HG03378 (cell line): ENCODE data around the gene DDX41.
A peak's percentile ranks its signal among the peaks of the same experiment; 100 is the strongest.

Source experiments
- ATAC-seq: cut with Tn5 transposase; IDR thresholded peaks from one replicate; pipeline ENCODE4 v1.9.1; 2021; ENCODE audit warnings: mild to moderate bottlenecking, moderate library complexity; ENCODE audit not compliant: unreplicated experiment

Gene DDX41

DNA sequence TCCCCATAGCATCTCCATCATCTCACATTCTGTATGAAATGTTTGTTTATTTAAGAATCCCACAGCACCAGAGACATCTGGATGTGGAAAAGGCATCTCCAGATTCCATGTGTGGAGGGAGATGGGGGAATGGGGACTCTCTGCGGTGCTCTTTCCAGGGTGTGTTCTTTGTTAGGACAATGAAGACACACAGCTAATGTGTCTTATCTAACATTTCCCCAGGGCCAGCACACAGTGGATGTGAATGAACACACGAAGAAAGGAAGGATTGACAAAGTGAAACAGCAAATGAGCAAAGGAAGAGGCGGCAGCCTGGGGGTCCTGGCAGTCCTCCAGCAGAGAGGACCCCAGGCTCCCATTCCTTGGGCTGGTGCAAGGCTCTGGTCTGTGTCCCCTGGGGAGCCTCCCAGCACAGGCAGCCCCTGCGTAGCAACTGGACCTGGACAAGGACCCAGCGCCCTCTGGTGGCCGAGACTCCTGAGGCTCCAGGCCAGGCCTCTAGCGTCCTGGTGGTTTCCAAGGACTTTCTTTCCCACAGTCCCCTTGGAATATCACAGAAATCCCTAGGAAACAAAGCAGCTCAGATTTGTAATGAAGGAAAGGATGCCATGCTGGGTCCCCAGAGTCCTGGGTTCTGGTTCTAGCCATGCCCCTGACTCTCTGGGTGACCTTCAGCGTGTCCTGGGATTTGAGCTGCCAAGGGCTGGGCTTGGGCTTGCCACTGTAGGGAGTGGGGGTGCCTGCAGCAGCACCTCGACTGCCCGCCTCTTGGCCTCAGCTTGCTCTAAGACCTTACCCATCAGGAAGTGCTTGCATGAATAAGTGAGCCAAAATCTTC lies 15.9 kb downstream of the DDX41 start:
- ATAC-seq = no peak

- ATAC-seq = no peak
These were observed 16.9 kb downstream of the DDX41 start for GRCh38 chr5:177499842-177500241.

GRCh38 chr5:177498013-177498787 lies 18.6 kb downstream of the DDX41 start:
- ATAC-seq = no peak

DNA sequence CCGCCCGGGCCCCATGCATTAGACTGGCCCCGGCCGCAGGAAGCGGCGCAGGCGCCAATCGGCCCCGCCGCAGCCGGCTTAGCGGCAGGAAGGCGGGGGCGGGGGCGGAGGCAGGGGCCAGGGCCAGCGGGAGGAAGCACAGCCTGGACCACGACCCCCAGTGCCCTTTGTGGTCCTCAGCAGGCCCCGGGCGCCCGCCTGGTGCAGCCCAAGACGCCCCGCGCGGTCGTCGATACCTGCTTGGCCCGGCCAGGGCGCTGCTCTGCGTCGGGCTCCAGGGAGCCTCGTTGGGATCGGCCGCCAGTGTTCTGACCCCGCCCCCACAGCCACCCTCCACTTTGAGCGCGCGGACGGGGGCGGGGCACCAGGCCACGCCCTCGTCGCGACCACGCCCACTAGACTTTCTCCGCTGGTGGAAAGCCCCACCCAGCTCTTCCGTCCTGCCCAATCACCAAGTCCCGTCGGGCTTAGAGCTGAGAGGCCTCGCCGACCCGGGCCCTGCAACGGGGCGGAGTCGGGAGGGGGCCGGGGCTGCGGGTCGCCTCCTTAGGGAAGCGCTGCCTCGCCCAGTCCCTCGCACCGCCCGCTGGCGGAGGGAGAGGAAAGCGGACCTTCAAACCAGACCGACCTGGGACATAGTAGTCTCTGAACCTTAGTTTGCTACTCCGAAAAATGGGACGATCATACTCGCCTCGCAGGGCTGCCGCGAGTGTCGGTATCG lies 19.3 kb downstream of the DDX41 start, which contains the start of gene PDLIM7:
TSS of gene PDLIM7 (minus strand) at position 313 of the 721 bp plus-strand sequence. CDS start 1,092 bp downstream, outside the sequence.
- peak; percentile 63 for ATAC-seq

DNA sequence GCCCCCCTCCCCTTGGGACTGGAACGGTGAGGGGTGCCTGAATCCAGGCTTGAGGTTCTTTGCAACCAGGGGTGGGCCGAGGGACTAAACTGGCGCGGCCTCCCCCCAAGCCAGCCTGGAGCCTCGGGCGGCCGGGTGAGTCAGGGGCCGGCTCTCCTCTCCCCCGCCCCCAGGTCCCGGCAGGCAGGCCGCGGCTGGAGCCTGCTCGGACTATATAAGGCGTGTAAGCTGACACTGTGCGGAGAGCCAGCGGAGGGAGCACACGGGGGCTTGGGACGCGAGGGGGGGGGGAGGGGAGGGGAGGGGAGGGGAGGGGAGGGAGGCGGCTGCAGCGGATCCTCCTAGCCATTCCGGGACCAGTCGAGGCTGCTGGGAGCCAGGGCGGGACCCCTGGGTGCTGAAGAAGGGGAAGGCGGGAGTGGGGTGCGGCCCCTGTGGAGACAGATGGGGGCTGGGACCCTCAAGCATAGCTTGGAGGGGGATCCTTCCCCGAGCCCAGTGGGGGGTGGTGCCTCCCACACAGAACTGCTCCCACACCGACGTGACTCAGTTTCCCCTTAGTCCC lies 20.0 kb downstream of the DDX41 start:
- ATAC-seq = no peak

GRCh38 chr5:177496070-177496726 lies 20.6 kb downstream of the DDX41 start:
- ATAC-seq = no peak

DNA sequence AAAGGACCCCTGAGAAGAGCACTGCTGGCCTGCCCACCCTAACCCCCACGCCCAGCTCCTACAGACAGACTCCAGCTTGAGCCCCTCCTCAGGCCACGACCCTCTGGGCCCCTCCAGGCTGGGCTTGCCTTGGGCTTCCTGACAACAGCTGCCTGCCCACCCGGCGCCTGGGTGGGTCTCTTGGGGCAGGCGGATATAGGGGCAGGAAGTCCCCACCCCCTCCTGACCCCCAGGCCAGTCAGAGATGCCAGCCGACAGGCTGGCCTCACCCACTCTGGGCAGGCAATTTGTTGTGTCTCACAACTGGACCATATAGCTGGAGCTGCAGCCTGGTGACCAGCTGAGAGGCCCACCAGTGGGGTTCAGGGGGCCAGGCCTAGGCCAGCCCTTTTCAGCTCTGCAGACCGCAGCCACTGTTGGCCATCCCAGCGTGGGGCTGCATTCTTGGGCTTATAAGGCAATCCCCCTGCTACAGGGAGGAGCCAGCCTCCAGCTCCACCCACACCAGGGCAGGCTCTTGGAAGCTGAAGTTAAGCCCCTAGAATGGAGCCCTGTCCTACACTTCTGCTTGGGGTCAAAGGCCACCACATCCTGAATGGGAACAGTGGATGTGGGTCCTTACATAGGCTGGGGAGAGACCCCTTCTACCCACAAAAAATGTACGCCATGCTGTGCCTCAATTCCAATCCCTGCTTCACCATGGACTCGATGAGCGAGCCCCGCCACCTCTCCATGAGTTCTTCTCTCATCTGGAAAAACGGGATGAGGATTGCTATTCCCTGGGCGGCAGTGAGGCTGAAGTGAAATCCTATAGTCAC lies 21.3 kb downstream of the DDX41 start:
- ATAC-seq = no peak

DNA sequence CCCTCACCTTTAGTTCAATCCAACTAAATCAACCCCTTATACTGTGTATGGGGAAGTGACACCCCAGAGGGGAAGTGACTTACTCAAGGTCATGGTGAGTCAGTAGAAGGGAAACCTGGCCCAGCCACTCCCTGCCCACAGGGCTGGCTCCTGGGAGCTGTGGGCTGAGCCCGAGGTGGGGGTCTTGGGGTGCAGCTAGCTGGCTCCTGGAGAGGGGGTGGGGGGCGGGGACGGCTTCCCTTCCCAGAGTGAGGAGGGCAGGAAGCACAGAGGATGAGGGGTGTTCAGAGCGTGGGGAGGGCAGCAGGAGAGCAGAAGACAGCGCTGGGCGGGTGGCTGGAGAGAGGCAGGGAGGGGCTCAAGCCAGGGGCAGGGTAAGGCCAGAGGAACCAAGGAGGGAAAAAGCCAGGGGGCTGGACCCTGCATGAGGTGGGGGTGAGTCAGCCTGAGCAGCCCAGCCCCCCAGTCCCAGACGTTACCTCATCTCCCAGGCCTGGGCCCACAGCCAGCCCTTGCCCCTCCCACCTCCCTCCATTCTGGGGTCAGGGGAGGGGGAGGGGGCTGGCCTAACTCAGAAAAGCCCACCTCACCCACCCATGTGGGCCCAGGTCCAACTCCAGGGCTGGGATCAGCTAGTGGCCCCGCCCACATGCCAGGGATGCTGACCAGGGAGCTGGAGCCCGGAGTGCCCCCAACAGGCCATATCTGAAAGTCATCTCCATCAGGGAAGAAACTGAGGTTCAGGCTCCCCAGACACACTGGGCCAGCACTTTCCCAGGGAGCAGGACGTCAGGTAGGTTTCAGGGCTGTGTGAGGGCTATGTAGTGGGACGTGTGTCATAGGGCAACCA lies 22.2 kb downstream of the DDX41 start:
- ATAC-seq = no peak

- no peak for ATAC-seq
These were observed 22.9 kb downstream of the DDX41 start for GRCh38 chr5:177493795-177494345.

DNA sequence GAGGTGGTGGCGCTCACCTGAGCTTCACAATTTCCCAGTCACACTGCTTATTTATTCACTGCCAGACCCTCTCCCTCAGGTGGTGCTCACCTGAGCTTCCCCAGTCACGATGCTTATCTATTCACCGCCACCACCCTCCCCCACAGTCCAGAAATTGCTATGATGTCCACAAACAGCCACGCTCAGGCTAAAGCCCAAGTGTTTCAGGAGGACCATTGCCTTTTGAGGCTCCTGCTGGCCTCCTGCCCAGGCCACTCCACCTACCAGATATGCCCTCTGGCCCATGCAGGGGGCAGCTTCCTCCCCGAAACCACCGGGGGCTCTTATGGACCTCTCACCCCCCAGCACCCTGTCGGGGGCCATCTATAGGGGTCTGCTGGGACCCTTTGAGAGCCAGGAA lies 23.9 kb downstream of the DDX41 start:
- no peak for ATAC-seq

- ATAC-seq = no peak
These were observed 24.6 kb downstream of the DDX41 start for GRCh38 chr5:177491983-177492746.

- no peak for ATAC-seq
These were observed 25.3 kb downstream of the DDX41 start for GRCh38 chr5:177491429-177491945.

DNA sequence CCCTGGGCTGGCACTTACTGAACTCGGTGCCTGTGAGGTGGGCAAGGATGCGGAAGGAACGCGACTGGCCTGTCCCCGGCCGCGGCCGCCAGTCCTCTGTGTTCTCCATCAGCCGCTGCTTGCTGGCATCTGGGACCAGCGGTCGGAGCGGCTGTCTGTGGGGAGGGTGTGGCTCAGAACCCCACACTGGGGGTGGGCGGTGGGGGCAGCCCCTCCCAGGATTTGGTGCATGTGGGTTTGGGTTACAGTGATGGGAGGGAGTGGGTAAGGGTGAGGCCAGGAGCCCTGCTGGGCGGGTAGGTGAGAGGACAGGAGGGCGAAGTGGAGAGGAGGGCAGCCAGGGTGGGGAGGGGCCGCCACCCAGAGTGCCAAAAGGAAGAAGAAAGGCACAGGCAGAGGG lies 25.8 kb downstream of the DDX41 start:
- ATAC-seq = no peak

DNA sequence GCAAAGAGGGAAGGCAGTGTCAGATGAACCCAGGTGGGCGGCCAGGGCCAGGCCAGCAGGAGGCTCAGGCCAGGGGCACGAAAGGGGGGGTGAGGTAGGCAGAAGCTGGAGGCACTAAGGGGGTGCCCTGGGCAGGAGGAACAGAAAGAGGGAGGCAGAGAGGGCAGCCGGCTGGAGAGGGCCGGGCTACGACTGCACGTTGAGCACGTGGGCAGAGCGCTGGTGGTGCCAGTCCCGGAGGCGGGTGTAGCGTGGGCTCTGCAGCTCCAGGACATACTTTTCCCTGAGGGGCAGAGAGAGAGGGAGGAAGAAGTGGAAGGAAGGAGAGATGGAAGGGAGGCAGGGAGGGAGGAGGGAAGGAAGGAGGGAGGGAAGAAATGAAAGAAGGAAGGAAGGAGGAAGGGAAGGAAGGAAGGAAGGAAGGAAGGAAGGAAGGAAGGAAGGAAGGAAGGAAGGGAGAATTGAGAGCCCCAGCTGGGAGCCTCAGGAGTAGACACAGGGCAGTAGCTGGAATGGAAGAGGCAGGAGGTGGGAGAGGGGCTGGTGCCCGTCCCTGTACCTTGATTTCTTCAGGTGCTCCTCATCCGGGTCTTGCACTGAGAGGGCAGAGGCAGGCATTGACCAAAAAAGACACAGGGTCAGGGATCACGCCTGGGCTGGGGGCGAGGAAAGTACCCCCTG lies 26.3 kb downstream of the DDX41 start:
- ATAC-seq = no peak

GRCh38 chr5:177489119-177489716 lies 27.5 kb downstream of the DDX41 start:
- no peak for ATAC-seq

- ATAC-seq = no peak
These were observed 28.8 kb downstream of the DDX41 start for GRCh38 chr5:177487975-177488374.

DNA sequence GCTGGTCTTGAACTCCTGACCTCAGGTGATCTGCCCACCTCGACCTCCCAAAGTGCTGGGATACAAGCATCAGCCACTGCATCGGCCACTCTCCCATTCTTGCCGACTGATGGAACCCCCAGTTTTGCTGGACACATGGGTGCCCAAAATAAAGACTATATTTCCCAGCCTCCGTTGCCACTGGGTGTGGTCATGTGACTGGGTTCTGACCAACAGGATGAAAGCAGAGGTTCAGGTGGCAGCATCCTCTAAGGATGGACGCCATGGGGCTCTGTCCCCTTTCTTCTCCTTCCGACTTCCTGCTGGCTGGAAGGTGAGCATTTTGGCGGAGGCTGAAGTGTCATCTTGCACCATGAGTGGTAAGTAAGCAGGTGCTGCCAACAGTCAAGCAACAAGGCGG lies 29.6 kb downstream of the DDX41 start:
- ATAC-seq = no peak
